Gastroesophageal sphincter (tissue), 3 donors: ENCODE measurements around the gene ANO2.

ENCODE experiments used
- CTCF ChIP-seq, 4 experiments: fragments of 200-600 bp in 2 of 4; fragments of 450-650 bp in 2 of 4; sonication (generic) in 1 of 4; IDR thresholded peaks; one replicate each; pipeline ENCODE4 v1.5.1; 2017 to 2019; ENCODE audit warnings: antibody characterized with exemption in 4 of 4, mild to moderate bottlenecking in 2 of 4, moderate library complexity in 2 of 4
- EP300 ChIP-seq: sonication (generic); formaldehyde crosslinking; IDR thresholded peaks from one replicate; pipeline ENCODE4 v1.6.1; 2017; ENCODE audit warnings: antibody characterized with exemption, mild to moderate bottlenecking
- POLR2A ChIP-seq, 2 donors: fragments of 450-650 bp; IDR thresholded peaks; one replicate each; pipeline ENCODE4 v1.6.1; 2017; ENCODE audit warnings: antibody characterized with exemption in 2 of 2, mild to moderate bottlenecking in 2 of 2, moderate library complexity in 1 of 2

GRCh38 chr12:5627053-5627630 is 317.9 kb downstream of the ANO2 start:
- TF ChIP-seq CTCF (IDR thresholded peaks at IDR 0.05): no peak
- TF ChIP-seq EP300: no peak
- TF ChIP-seq POLR2A (IDR thresholded peaks at IDR 0.05): no peak
